MM.1S (cell line): Measurements from ENCODE around the gene TTC22.

ENCODE experiments used
- DNase-seq: peaks from one replicate; pipeline ENCODE4 v3.0.0-alpha.2; 2015
- H2AFZ ChIP-seq: fragments of 300-600 bp; sonication (generic); 2 replicates; pipeline ENCODE4 v1.6.0; 2016; ENCODE audit warnings: antibody characterized with exemption, low read length
- H3F3A ChIP-seq: fragments of 300-600 bp; sonication (generic); 2 replicates; pipeline ENCODE4 v1.6.1; 2016; ENCODE audit warnings: mild to moderate bottlenecking, antibody characterized with exemption, low read length, moderate library complexity, mixed read lengths; ENCODE audit not compliant: insufficient read depth
- H3K27ac ChIP-seq: fragments of 300-600 bp; sonication (generic); 2 replicates; pipeline ENCODE4 v1.5.1; 2016; ENCODE audit warnings: mild to moderate bottlenecking, low read length
- H3K27me3 ChIP-seq: fragments of 300-600 bp; sonication (generic); replicated peaks from 2 replicates; pipeline ENCODE4 v1.6.0; 2016; ENCODE audit warnings: low read length; ENCODE audit not compliant: insufficient read depth
- H3K36me3 ChIP-seq: fragments of 300-600 bp; sonication (generic); replicated peaks from 2 replicates; pipeline ENCODE4 v1.6.1; 2016; ENCODE audit warnings: mild to moderate bottlenecking, low read length, mixed read lengths; ENCODE audit not compliant: insufficient read depth
- H3K4me1 ChIP-seq: fragments of 300-600 bp; sonication (generic); 2 replicates; pipeline ENCODE4 v1.6.1; 2016; ENCODE audit warnings: low read length, mixed read lengths
- H3K4me2 ChIP-seq: fragments of 300-600 bp; sonication (generic); 2 replicates; pipeline ENCODE4 v1.6.0; 2016; ENCODE audit warnings: low read depth, low read length
- H3K4me3 ChIP-seq: fragments of 300-600 bp; sonication (generic); 2 replicates; pipeline ENCODE4 v1.5.1; 2016; ENCODE audit warnings: low read length, mixed read lengths
- H3K79me2 ChIP-seq: fragments of 300-600 bp; sonication (generic); 2 replicates; pipeline ENCODE4 v1.6.1; 2016; ENCODE audit warnings: mixed run types, low read length, mixed read lengths
- H3K9ac ChIP-seq: fragments of 300-600 bp; sonication (generic); 2 replicates; pipeline ENCODE4 v1.6.1; 2016; ENCODE audit warnings: low read length, mixed read lengths
- H3K9me2 ChIP-seq: fragments of 300-600 bp; sonication (generic); replicated peaks from 2 replicates; pipeline ENCODE4 v1.6.1; 2016; ENCODE audit warnings: mild to moderate bottlenecking, low read length, mixed read lengths; ENCODE audit not compliant: insufficient read depth
- H3K9me3 ChIP-seq: fragments of 300-600 bp; sonication (generic); replicated peaks from 2 replicates; pipeline ENCODE4 v1.6.1; 2016; ENCODE audit warnings: mild to moderate bottlenecking, low read length, mixed read lengths; ENCODE audit not compliant: insufficient read depth
- H4K20me1 ChIP-seq: fragments of 300-600 bp; sonication (generic); 2 replicates; pipeline ENCODE4 v1.6.1; 2016; ENCODE audit warnings: mild to moderate bottlenecking, low read length, moderate library complexity, mixed read lengths; ENCODE audit not compliant: insufficient read depth
- CTCF ChIP-seq: fragments of 300-600 bp; sonication (generic); IDR thresholded peaks from 2 replicates; pipeline ENCODE4 v1.5.1; 2016; ENCODE audit warnings: antibody characterized with exemption, low read length, mixed read lengths
- EZH2 ChIP-seq: fragments of 300-600 bp; sonication (generic); optimal IDR thresholded peaks from 2 replicates; pipeline ENCODE3; 2017; ENCODE audit warnings: low read depth, mild to moderate bottlenecking, antibody characterized with exemption, low read length, mixed read lengths
- EZH2phosphoT487 ChIP-seq: fragments of 300-600 bp; sonication (generic); IDR thresholded peaks from 2 replicates; pipeline ENCODE4 v1.6.1; 2018; ENCODE audit warnings: antibody characterized with exemption, low read length

Gene TTC22

DNA sequence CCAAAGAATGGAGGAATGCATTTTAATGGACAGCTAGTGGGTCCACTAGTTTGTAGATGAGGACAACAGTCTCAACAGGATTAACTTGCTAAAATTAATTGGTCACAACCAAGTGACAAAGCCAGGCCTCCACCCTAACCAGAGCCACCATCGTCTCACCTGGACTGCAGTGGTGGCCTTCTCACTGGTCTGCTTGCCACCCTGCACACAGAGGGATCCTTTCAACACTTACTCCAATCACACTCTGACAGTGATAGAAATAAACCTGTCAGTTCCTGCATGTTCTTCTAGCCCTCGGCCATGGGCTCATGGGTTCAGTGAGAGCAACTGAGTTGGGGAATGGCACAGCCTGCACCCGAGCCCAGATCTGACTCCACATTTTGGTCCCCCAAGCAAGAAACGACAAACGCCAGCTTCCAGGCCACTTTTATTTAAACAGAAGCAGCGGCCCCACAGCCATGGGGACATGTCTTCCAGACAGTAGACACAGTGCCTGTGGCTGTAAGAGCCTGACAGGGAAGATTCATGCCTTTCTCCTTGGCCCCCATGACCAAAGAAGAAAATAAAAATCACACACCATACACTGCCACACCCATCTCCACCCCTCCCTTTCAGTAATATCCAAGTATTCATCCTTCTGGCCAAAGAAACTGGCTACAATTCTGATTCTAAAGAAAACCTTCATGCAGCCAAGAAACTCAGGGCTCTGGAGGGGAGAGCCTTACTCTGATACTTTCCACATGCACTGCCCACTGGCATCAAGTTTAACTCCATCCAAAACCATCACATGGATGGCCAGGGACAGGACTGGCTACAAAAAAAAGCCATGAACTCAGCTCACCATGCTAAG is 48.3 kb upstream of the TTC22 start:
- TF ChIP-seq EZH2 = no peak
- no peak for TF ChIP-seq EZH2phosphoT487
- TF ChIP-seq CTCF = no peak
- H3K36me3 ChIP-seq = no peaks in the 10 kb centered on the region
- H3K79me2 ChIP-seq = no peaks in the 10 kb centered on the region
- no peaks in the 10 kb centered on the region for H3K9me3 ChIP-seq
- H3K4me1 ChIP-seq = no peaks in the 10 kb centered on the region
- H3K27me3 ChIP-seq = no peaks in the 10 kb centered on the region
- no peaks in the 10 kb centered on the region for H3K9me2 ChIP-seq
- no peak overlapping the region for H3K4me2 ChIP-seq
- H2AFZ ChIP-seq = no peak overlapping the region
- no peak for DNase-seq
- no peaks in the 10 kb centered on the region for H4K20me1 ChIP-seq
- no peak overlapping the region for H3K9ac ChIP-seq
- no peak overlapping the region for H3K4me3 ChIP-seq
- no peaks in the 10 kb centered on the region for H3F3A ChIP-seq
- H3K27ac ChIP-seq = no peak overlapping the region

DNA sequence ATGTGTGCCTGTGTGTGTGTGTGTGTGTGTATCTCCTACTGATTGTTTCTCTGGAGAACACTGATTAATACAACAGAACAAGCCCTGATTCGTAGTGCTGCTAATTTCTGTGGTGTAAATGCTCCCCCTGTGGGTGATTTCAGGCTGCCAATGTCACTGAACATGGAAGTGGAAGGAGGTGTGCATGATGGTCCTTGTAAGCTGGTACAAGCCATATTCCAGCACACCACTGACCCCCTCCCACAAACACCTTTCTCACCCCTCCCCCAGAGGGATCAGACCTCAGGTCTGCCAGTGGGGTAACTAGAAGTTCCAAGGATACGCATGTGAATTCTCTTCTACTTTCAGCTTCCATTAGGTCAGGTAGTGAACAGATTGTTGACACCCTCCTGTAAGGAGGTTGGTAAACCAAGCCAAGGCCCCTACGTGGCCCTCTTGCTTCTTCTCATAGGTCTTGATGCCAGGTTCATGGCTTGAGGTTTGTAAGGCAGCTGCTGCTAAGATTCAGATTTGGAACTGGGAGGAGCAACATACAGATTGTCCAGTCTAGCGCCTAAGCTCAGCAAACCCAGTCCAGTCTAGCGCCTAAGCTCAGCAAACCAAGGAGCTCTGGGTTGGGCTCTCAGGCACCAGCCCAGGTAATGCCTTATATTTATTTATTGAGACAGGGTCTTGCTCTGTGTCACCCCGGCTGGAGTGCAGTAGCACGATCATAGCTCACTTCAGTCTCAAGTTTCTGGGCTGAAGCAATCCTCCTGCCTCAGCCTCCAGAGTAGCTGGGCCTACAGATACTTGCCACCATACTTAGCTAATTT is 47.2 kb upstream of the TTC22 start:
- Histone ChIP-seq H3K9me2 (no peaks in the 10 kb centered on the region), H3K9me3 (no peaks in the 10 kb centered on the region), H3K9ac (no peak overlapping the region), H4K20me1 (no peaks in the 10 kb centered on the region), H3K27me3 (no peaks in the 10 kb centered on the region), H3K4me3 (no peak overlapping the region), H3K79me2 (no peaks in the 10 kb centered on the region), H3F3A (no peaks in the 10 kb centered on the region), H3K4me2 (no peak overlapping the region), H3K36me3 (no peaks in the 10 kb centered on the region), H3K4me1 (no peaks in the 10 kb centered on the region), H2AFZ (no peak overlapping the region), H3K27ac (no peak overlapping the region)
- no peak for DNase-seq
- TF ChIP-seq CTCF (no peak), EZH2phosphoT487 (no peak), EZH2 (no peak)

GRCh38 chr1:54846716-54847284 is 45.7 kb upstream of the TTC22 start:
- H3K27me3 ChIP-seq = no peaks in the 10 kb centered on the region
- no peak for DNase-seq
- no peak overlapping the region for H3K27ac ChIP-seq
- no peak overlapping the region for H3K4me3 ChIP-seq
- H2AFZ ChIP-seq = no peak overlapping the region
- no peaks in the 10 kb centered on the region for H3K79me2 ChIP-seq
- H3K9ac ChIP-seq = no peak overlapping the region
- H3K9me3 ChIP-seq = no peaks in the 10 kb centered on the region
- H3K36me3 ChIP-seq = no peaks in the 10 kb centered on the region
- H4K20me1 ChIP-seq = no peaks in the 10 kb centered on the region
- H3K4me2 ChIP-seq = no peak overlapping the region
- TF ChIP-seq CTCF (no peak), EZH2 (no peak), EZH2phosphoT487 (no peak)
- H3F3A ChIP-seq = no peaks in the 10 kb centered on the region
- no peaks in the 10 kb centered on the region for H3K4me1 ChIP-seq
- H3K9me2 ChIP-seq = no peaks in the 10 kb centered on the region
